MG63 (cell line): ENCODE measurements around the gene STYK1. TPM values are rescaled to one million over a fixed set of nuclear protein-coding genes. Genes with fewer than 3 reads are reported as not detected.
"Not testable (repeated sequence)": the region's sequence is repeated elsewhere in the genome, so short reads cannot be mapped to it uniquely, and the experiment has no call there.

Source experiments
- DNase-seq: peaks from one replicate; pipeline ENCODE4 v3.0.0-alpha.2; 2020
- H3K27me3 ChIP-seq: fragments of 250-450 bp; sonication (Bioruptor Pico); 2 replicates; pipeline ENCODE4 v1.5.1; 2020; ENCODE audit warnings: mild to moderate bottlenecking, moderate library complexity
- H3K36me3 ChIP-seq: fragments of 250-450 bp; sonication (Bioruptor Pico); 2 replicates; pipeline ENCODE4 v1.5.1; 2020; ENCODE audit warnings: mild to moderate bottlenecking, moderate library complexity
- H3K4me3 ChIP-seq: fragments of 250-450 bp; sonication (Bioruptor Pico); 2 replicates; pipeline ENCODE4 v1.5.1; 2020; ENCODE audit warnings: mild to moderate bottlenecking, moderate library complexity
- H3K9me3 ChIP-seq: fragments of 250-450 bp; sonication (Bioruptor Pico); 2 replicates; pipeline ENCODE4 v1.5.1; 2020; ENCODE audit warnings: mild to moderate bottlenecking, moderate library complexity
- total RNA-seq: library from RNA; depleted of rRNA; stranded (reverse); fragments of >200 nt; shearing (Covaris generic); gene quantifications from 2 replicates; pipeline ENCODE4 v1.2.3, GENCODE V29; 2014; ENCODE audit warnings: low replicate concordance

Gene STYK1
- total RNA-seq, 1 experiment from 2014 or later = not detected

GRCh38 chr12:10701131-10701681, 27.4 kb upstream of the STYK1 start:
- Histone ChIP-seq H3K4me3 (no peak overlapping the region), H3K27me3 (no peaks in the 10 kb centered on the region), H3K36me3 (peaks cover 93% of the 10 kb centered on the region), H3K9me3 (no peaks in the 10 kb centered on the region)
- no peak for DNase-seq

- peaks cover 93% of the 10 kb centered on the region for H3K36me3 ChIP-seq
Observed at GRCh38 chr12:10700581-10700980, 26.7 kb upstream of the STYK1 start.

DNA sequence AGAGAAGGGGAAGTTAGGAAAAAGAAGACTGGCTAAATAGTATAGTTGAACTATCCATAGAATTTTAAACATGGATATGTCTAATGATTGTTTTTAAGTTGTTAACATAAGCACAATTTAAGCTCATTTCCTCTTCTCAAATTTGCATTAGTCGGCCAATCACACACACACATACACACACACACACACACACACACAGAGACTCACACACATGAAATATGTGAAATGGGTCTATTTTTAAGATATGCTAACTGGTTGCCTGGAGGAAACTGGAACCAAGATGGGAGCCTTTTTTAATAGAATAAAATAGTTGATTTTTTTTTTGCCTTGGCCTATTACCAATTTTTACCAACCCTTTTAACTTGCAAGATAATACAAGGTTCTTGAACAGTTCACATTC, 24.0 kb upstream of the STYK1 start:
- Histone ChIP-seq H3K9me3 (no peaks in the 10 kb centered on the region), H3K4me3 (no peak overlapping the region), H3K36me3 (peaks cover 68% of the 10 kb centered on the region), H3K27me3 (no peaks in the 10 kb centered on the region)
- no peak for DNase-seq

More at GRCh38 chr12:10700581-10700980, 26.7 kb upstream of the STYK1 start:
- no peaks in the 10 kb centered on the region for H3K9me3 ChIP-seq
- no peak overlapping the region for H3K4me3 ChIP-seq
- no peak for DNase-seq
- no peaks in the 10 kb centered on the region for H3K27me3 ChIP-seq

DNA sequence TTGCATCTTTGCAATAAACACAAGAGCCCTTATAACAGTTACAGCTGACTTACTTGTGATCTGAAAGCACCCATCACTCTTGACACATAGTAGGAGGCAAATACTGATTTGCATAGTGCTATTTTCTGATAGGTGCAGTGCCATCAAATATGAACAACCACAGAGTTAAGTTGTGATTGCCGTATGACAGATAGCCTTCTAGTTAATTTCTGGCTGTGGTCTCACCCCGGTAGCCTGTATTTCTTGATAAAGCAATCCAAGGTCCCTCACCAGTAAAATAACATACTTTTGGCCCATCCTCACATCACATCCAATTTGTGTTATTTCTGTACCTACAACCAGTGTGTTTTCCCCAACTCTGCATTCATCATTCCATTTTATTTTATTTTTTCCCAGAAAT, 23.3 kb upstream of the STYK1 start:
- Histone ChIP-seq H3K4me3 (no peak overlapping the region), H3K27me3 (no peaks in the 10 kb centered on the region), H3K9me3 (no peaks in the 10 kb centered on the region), H3K36me3 (peaks cover 61% of the 10 kb centered on the region)
- no peak for DNase-seq

DNA sequence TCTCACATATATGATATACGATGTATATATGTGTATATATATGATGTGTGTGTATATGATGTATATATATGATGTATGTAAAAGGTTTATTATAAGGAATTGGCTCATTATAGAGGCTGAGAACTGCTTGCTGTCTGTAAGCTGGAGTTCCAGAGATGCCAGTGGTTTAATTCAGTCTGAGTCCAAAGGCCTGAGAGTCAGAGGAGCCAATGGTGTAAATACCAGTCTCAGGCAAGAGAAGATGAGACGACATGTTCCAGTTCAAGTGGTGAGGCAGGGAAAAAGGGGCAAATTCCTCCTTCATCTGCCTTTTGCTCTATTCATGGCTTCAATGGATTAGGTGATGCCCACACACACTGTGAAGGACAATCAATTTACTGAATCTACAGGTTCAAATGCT, 17.1 kb upstream of the STYK1 start:
- Histone ChIP-seq H3K27me3 (no peaks in the 10 kb centered on the region), H3K36me3 (peaks cover 14% of the 10 kb centered on the region), H3K9me3 (no peaks in the 10 kb centered on the region), H3K4me3 (no peak overlapping the region)
- DNase-seq = no peak

DNA sequence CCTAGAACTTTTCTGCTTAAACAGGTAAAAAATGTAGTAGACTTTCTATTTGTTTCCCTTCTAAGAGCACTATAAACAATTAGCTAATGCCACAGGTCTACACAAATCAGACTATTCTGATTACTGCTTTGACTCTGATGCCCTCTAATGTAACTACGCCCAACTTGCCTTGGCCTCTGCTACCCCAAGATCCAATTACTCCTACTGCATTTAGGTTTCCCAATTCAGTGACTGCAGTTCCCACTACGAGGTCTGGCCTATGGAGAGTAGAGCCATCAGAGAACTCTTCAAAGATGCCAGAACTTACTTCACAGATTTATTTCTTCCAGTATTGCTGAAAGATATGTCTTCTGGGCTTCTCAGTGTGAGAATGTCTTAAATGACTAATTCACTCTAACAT, 15.3 kb upstream of the STYK1 start:
- peaks cover 11% of the 10 kb centered on the region for H3K36me3 ChIP-seq
- DNase-seq = no peak
- H3K27me3 ChIP-seq = no peaks in the 10 kb centered on the region
- H3K9me3 ChIP-seq = no peaks in the 10 kb centered on the region
- no peak overlapping the region for H3K4me3 ChIP-seq

DNA sequence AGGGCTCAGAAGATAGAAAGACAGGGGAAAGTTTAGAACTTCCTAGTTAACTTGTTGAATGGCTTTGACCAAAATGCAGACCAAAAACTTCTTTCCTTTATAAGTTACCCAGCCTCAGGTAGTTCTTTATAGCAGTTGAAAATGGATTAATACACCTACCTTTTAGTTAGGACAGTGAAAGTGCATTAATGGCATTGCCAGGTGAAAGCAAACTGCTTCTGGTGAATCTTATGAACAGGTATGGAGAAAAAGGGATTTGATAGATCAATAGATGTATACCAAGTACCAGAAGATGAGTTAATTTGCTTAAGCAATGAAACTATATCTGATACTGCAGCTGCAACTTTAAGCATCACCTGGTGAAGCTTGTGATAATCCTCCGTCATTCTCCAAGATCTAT, 14.2 kb upstream of the STYK1 start:
- no peaks in the 10 kb centered on the region for H3K27me3 ChIP-seq
- no peak for DNase-seq
- peaks cover 9% of the 10 kb centered on the region for H3K36me3 ChIP-seq
- H3K9me3 ChIP-seq = no peaks in the 10 kb centered on the region
- no peak overlapping the region for H3K4me3 ChIP-seq

DNA sequence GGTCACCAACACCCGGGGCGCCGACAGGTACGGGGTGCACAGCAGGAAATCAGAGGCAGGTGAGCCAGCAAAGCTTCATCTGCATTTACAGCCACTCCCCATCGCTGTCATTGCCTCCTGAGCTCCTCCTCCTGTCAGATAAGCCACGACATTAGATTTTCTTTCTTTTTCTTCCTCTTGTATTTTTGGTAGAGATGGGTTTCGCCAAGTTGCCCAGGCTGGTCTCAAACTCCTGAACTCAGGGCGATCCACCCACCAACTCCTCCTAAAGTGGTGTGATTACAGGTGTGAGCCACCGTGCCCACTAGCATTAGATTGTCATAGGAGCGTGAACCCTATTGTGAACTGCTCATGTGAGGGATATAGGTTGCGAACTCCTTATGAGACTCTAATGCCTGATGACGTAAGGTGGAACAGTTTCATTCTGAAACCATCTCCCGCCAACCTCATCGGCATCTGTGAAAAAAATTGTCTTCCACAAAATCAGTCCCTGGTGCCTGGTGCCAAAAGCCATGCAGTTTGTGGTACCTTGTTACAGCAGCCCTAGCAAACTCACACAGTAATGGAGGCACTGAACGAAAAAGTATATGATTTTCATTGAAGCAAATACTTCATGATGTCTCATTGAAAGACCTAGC, 1.5 kb downstream of the STYK1 start:
- no peaks in the 10 kb centered on the region for H3K36me3 ChIP-seq
- H3K9me3 ChIP-seq = no peaks in the 10 kb centered on the region
- H3K4me3 ChIP-seq = no peak overlapping the region
- no peak for DNase-seq
- peaks cover 14% of the 10 kb centered on the region; the same call in 1 of the 2 replicates for H3K27me3 ChIP-seq

DNA sequence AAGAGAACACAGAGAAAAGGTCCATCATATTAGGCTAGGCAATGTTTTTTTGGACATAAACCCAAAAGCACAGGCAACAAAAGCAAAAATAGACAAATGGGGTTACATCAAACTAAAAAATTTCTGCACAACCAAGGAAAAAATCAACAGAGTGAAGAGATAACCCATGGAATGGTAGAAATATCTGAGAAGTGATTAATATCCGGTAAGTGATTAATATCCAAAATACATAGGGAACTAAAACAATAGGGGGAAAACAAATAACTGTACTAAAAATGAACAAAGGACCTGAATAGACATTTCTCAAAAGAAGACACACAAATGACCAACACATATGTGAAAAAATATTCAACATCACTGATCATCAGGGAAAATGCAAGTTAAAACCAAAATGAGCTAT, 4.3 kb downstream of the STYK1 start:
- no peak overlapping the region for H3K4me3 ChIP-seq
- no peak for DNase-seq
- peaks cover 11% of the 10 kb centered on the region; the same call in 1 of the 2 replicates for H3K27me3 ChIP-seq
- no peaks in the 10 kb centered on the region for H3K36me3 ChIP-seq
- H3K9me3 ChIP-seq = no peaks in the 10 kb centered on the region

DNA sequence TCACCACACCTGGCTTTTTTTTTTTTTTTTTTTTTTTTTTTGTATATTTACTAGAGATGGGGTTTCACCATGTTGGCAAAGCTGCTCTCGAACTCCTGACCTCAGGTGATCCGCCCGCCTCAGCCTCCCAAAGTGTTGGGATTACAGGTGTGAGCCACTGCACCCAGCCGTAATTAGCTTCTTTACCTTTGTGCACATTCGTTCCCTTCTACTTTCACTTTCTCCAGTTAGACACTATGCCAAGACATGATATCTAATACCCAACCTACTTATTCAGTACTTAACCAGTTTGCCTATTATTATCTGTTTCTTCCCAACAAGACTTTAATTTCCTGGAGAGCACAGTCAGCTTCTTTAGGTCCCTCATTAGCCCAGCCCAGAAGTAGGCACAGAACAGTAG, 5.3 kb downstream of the STYK1 start:
- Histone ChIP-seq H3K9me3 (no peaks in the 10 kb centered on the region), H3K27me3 (peaks cover 12% of the 10 kb centered on the region; the same call in 1 of the 2 replicates), H3K4me3 (no peak overlapping the region), H3K36me3 (no peaks in the 10 kb centered on the region)
- DNase-seq = no peak

- no peak for DNase-seq
- Histone ChIP-seq H3K27me3 (peaks cover 10% of the 10 kb centered on the region; the same call in 1 of the 2 replicates), H3K9me3 (no peaks in the 10 kb centered on the region), H3K4me3 (no peak overlapping the region), H3K36me3 (no peaks in the 10 kb centered on the region)
Observed at GRCh38 chr12:10667581-10667980, 6.3 kb downstream of the STYK1 start.

- no peaks in the 10 kb centered on the region for H3K36me3 ChIP-seq
- H3K4me3 ChIP-seq = no peak overlapping the region
- no peaks in the 10 kb centered on the region for H3K9me3 ChIP-seq
- peaks cover 8% of the 10 kb centered on the region; the same call in 1 of the 2 replicates for H3K27me3 ChIP-seq
- no peak for DNase-seq
Observed at GRCh38 chr12:10664499-10664898, 9.4 kb downstream of the STYK1 start.

DNA sequence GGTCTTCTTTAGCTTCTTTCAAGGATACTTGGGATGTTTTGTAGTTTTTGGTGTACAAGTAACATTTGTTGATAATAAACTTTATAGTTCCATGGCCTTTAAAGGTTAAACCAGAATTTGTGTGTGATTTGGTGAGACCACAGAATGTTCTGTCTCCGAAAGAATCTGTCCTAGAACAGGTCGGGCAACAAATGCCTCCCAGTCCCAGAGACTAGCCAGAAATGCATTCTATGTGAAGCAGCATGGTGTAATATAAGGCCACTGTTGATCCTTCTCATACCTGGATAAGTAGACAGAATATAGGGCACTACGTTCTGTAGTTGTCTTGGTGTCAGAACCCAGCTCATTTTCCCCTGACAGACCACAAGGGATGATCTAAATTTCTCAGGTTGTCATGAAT, 10.0 kb downstream of the STYK1 start:
- no peak for DNase-seq
- no peak overlapping the region for H3K4me3 ChIP-seq
- H3K27me3 ChIP-seq = peaks cover 4% of the 10 kb centered on the region
- H3K36me3 ChIP-seq = no peaks in the 10 kb centered on the region
- no peaks in the 10 kb centered on the region for H3K9me3 ChIP-seq

GRCh38 chr12:10661338-10661737, 12.5 kb downstream of the STYK1 start:
- peaks cover 2% of the 10 kb centered on the region for H3K9me3 ChIP-seq
- H3K36me3 ChIP-seq = no peaks in the 10 kb centered on the region
- peaks cover 11% of the 10 kb centered on the region for H3K27me3 ChIP-seq
- DNase-seq = no peak
- no peak overlapping the region for H3K4me3 ChIP-seq

DNA sequence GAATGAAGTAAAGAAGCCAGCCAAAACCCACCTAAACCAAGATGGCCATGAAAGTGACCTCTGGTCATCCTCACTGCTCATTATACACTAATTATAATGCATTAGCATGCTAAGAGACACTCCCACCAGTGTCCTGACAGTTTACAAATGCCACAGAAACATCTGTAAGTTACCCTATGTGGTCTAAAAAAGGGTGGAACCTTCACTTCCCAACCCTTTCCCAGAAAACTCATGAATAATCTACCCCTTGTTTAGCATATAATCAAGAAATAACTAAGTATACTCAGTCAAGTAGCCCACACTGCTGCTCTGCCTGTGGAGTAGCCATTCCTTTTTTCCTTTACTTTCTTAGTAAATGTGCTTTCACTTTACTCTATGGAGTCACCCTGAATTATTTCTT, 19.8 kb downstream of the STYK1 start:
- Histone ChIP-seq H3K4me3 (no peak overlapping the region), H3K36me3 (no peaks in the 10 kb centered on the region), H3K27me3 (peaks cover 8% of the 10 kb centered on the region), H3K9me3 (peaks cover 2% of the 10 kb centered on the region)
- DNase-seq = no peak

GRCh38 chr12:10652192-10652591, 21.7 kb downstream of the STYK1 start:
- Histone ChIP-seq H3K4me3 (no peak overlapping the region), H3K27me3 (no peaks in the 10 kb centered on the region), H3K36me3 (no peaks in the 10 kb centered on the region), H3K9me3 (peaks cover 2% of the 10 kb centered on the region)
- DNase-seq = no peak

- not testable (repeated sequence) for H3K9me3 ChIP-seq, H3K36me3 ChIP-seq, H3K4me3 ChIP-seq, DNase-seq, H3K27me3 ChIP-seq
Observed at GRCh38 chr12:10646576-10646975, 27.3 kb downstream of the STYK1 start.

DNA sequence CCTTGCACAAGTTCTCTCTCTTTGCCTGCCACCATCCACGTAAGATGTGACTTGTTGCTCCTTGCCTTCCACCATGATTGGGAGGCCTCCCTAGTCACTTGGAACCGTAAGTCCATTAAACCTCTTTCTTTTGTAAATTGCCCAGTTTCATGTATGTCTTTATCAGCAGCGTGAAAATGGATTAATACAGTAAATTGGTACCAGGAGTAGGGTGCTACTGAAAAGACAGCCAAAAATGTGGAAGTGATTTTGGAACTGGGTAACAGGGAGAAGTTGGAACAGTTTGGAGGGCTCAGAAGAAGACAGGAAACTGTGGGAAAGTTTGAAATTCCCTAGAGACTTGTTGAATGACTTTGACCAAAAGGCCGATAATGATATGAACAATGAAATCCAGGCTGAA, 27.9 kb downstream of the STYK1 start:
- Histone ChIP-seq H3K36me3 (no peaks in the 10 kb centered on the region), H3K27me3 (no peaks in the 10 kb centered on the region), H3K4me3 (no peak overlapping the region), H3K9me3 (peaks cover 4% of the 10 kb centered on the region)
- no peak for DNase-seq
